Suprapubic skin (tissue), 4 donors: ENCODE data around the gene DMXL1. TPM values are rescaled to one million over a fixed set of nuclear protein-coding genes. Genes with fewer than 3 reads are reported as not detected.
"Not testable (repeated sequence)": the region's sequence is repeated elsewhere in the genome, so short reads cannot be mapped to it uniquely, and the experiment has no call there.

ENCODE experiments used
- DNase-seq, 2 donors: peaks; one replicate each; pipeline ENCODE4 v3.0.0-alpha.2; 2019; ENCODE audit warnings: low spot score in 2 of 2
- H3K27ac ChIP-seq: fragments of 200-600 bp; sonication (generic); one replicate; pipeline ENCODE4 v1.5.1; 2019
- H3K27me3 ChIP-seq: fragments of 200-600 bp; sonication (generic); one replicate; pipeline ENCODE4 v1.5.1; 2019
- H3K36me3 ChIP-seq: fragments of 200-600 bp; sonication (generic); one replicate; pipeline ENCODE4 v1.5.1; 2019
- H3K4me1 ChIP-seq: fragments of 200-600 bp; sonication (generic); one replicate; pipeline ENCODE4 v1.5.1; 2019
- H3K4me3 ChIP-seq: fragments of 200-600 bp; sonication (generic); one replicate; pipeline ENCODE4 v1.5.1; 2019; ENCODE audit warnings: mild to moderate bottlenecking
- H3K9me3 ChIP-seq: fragments of 200-600 bp; sonication (generic); one replicate; pipeline ENCODE4 v1.5.1; 2019
- CTCF ChIP-seq, 2 donors: fragments of 200-600 bp in 1 of 2; fragments of 450-650 bp in 1 of 2; sonication (generic) in 1 of 2; IDR thresholded peaks; one replicate each; pipeline ENCODE4 v1.5.1; 2016 to 2019; ENCODE audit warnings: antibody characterized with exemption in 2 of 2, mild to moderate bottlenecking in 1 of 2, moderate library complexity in 1 of 2
- EP300 ChIP-seq: sonication (generic); formaldehyde crosslinking; IDR thresholded peaks from one replicate; pipeline ENCODE4 v1.6.1; 2017; ENCODE audit warnings: antibody characterized with exemption
- POLR2A ChIP-seq, 2 donors: fragments of 450-650 bp; IDR thresholded peaks; one replicate each; pipeline ENCODE4 v1.6.1; 2017; ENCODE audit warnings: antibody characterized with exemption in 2 of 2, mild to moderate bottlenecking in 2 of 2, moderate library complexity in 2 of 2
- POLR2AphosphoS5 ChIP-seq, 3 donors: sonication (generic); formaldehyde crosslinking; IDR thresholded peaks; one replicate each; pipeline ENCODE4 v1.6.1; 2017; ENCODE audit warnings: antibody characterized with exemption in 3 of 3
- WGBS: methylation state at CpG from one replicate; pipeline ENCODE4 v1.1.5; 2018; 5-methylcytosine and 5-hydroxymethylcytosine counted together
- total RNA-seq, 4 donors: library from RNA; depleted of rRNA; stranded (reverse); fragments of >200 nt; gene quantifications; one replicate each; pipeline ENCODE4 v1.1.0, GENCODE V29; 2016

Gene DMXL1
- total RNA-seq, 4 donors from 2014 or later: 38.8 to 79.1 (median 47.9) TPM

GRCh38 chr5:119117237-119117636 lies 46.4 kb downstream of the DMXL1 start:
- Histone ChIP-seq H3K27me3 (no peaks in the 10 kb centered on the region), H3K36me3 (peaks cover 62% of the 10 kb centered on the region), H3K9me3 (no peaks in the 10 kb centered on the region), H3K27ac (no peak overlapping the region), H3K4me1 (no peaks in the 10 kb centered on the region), H3K4me3 (no peak overlapping the region)
- TF ChIP-seq POLR2AphosphoS5 (IDR thresholded peaks at IDR 0.05) (no peak), POLR2A (IDR thresholded peaks at IDR 0.05) (no peak), CTCF (IDR thresholded peaks at IDR 0.05) (no peak), EP300 (no peak)
- DNase-seq: no peak
- WGBS: 100% methylated on average over 2 of the region's 2 CpGs

GRCh38 chr5:119118000-119118399 lies 47.1 kb downstream of the DMXL1 start:
- Histone ChIP-seq H3K36me3 (peaks cover 61% of the 10 kb centered on the region), H3K4me3 (no peak overlapping the region), H3K27ac (no peak overlapping the region), H3K27me3 (no peaks in the 10 kb centered on the region), H3K9me3 (no peaks in the 10 kb centered on the region), H3K4me1 (no peaks in the 10 kb centered on the region)
- no peak for DNase-seq
- TF ChIP-seq POLR2A (IDR thresholded peaks at IDR 0.05) (no peak), EP300 (no peak), CTCF (IDR thresholded peaks at IDR 0.05) (no peak), POLR2AphosphoS5 (IDR thresholded peaks at IDR 0.05) (no peak)

GRCh38 chr5:119120893-119121292 lies 50.0 kb downstream of the DMXL1 start:
- Histone ChIP-seq H3K4me1 (no peaks in the 10 kb centered on the region), H3K27me3 (no peaks in the 10 kb centered on the region), H3K27ac (no peak overlapping the region), H3K36me3 (peaks cover 55% of the 10 kb centered on the region), H3K4me3 (no peak overlapping the region), H3K9me3 (no peaks in the 10 kb centered on the region)
- 95% methylated on average over 4 of the region's 4 CpGs for WGBS
- no peak for DNase-seq
- TF ChIP-seq EP300: no peak
- no peak for TF ChIP-seq POLR2AphosphoS5 (IDR thresholded peaks at IDR 0.05)
- TF ChIP-seq POLR2A (IDR thresholded peaks at IDR 0.05): no peak
- TF ChIP-seq CTCF (IDR thresholded peaks at IDR 0.05): no peak

- H3K36me3 ChIP-seq: peaks cover 44% of the 10 kb centered on the region
- not testable (repeated sequence) for DNase-seq, H3K9me3 ChIP-seq, H3K27me3 ChIP-seq, H3K27ac ChIP-seq, H3K4me1 ChIP-seq, H3K4me3 ChIP-seq
- WGBS: 97% methylated on average over 15 of the region's 27 CpGs
Observed at GRCh38 chr5:119122474-119122873, 51.6 kb downstream of the DMXL1 start.

- no peaks in the 10 kb centered on the region for H3K27me3 ChIP-seq
- no peak overlapping the region for H3K4me3 ChIP-seq
- DNase-seq: no peak
- peaks cover 36% of the 10 kb centered on the region for H3K36me3 ChIP-seq
- WGBS: 94% methylated on average over 2 of the region's 2 CpGs
- TF ChIP-seq POLR2AphosphoS5 (IDR thresholded peaks at IDR 0.05) (no peak), EP300 (no peak), POLR2A (IDR thresholded peaks at IDR 0.05) (no peak), CTCF (IDR thresholded peaks at IDR 0.05) (no peak)
- H3K4me1 ChIP-seq: no peaks in the 10 kb centered on the region
- H3K9me3 ChIP-seq: no peaks in the 10 kb centered on the region
- no peak overlapping the region for H3K27ac ChIP-seq
Observed at GRCh38 chr5:119123280-119123679, 52.4 kb downstream of the DMXL1 start.

- H3K9me3 ChIP-seq: no peaks in the 10 kb centered on the region
- TF ChIP-seq CTCF (IDR thresholded peaks at IDR 0.05): no peak
- TF ChIP-seq EP300: no peak
- TF ChIP-seq POLR2A (IDR thresholded peaks at IDR 0.05): no peak
- TF ChIP-seq POLR2AphosphoS5 (IDR thresholded peaks at IDR 0.05): no peak
- H3K4me1 ChIP-seq: no peaks in the 10 kb centered on the region
- H3K4me3 ChIP-seq: no peak overlapping the region
- no peak overlapping the region for H3K27ac ChIP-seq
- peaks cover 55% of the 10 kb centered on the region for H3K36me3 ChIP-seq
- no peak for DNase-seq
- H3K27me3 ChIP-seq: no peaks in the 10 kb centered on the region
- 90% methylated on average over 2 of the region's 2 CpGs for WGBS
Observed at GRCh38 chr5:119129770-119130169, 58.9 kb downstream of the DMXL1 start.
